Hepatocyte (in vitro differentiated cells): ENCODE measurements around the gene NOTUM.

Experiments used
- CTCF ChIP-seq: fragments of 200-600 bp; sonication (generic); IDR thresholded peaks from 2 replicates; pipeline ENCODE4 v1.5.1; 2016; ENCODE audit warnings: antibody characterized with exemption, mild to moderate bottlenecking; ENCODE audit not compliant: poor library complexity
- EZH2 ChIP-seq: fragments of 200-600 bp; sonication (generic); IDR thresholded peaks from 2 replicates; pipeline ENCODE4 v1.6.1; 2016; ENCODE audit warnings: antibody characterized with exemption, mild to moderate bottlenecking, borderline replicate concordance
- EZH2phosphoT487 ChIP-seq: fragments of 200-600 bp; sonication (generic); IDR thresholded peaks from one replicate; pipeline ENCODE4 v1.6.1; 2018; ENCODE audit warnings: antibody characterized with exemption, mild to moderate bottlenecking, low read depth, moderate library complexity; ENCODE audit not compliant: unreplicated experiment, severe bottlenecking

GRCh38 chr17:81961521-81962498 lies 823 bp upstream of the NOTUM start:
- TF ChIP-seq CTCF (no peak), EZH2 (peak; percentile 74), EZH2phosphoT487 (peak; percentile 79)
